Activated CD4-positive, alpha-beta T cell treated with anti-CD3 and anti-CD28 coated beads, Interleukin-2, Interleukin-6, amounts not matched to agents 100 ng/mL and 50 ng/mL, durations not matched to agents 16 hours and 8 hours (primary cell): ENCODE results near the gene RASA4.
"Not testable (repeated sequence)": the region's sequence is repeated elsewhere in the genome, so short reads cannot be mapped to it uniquely, and the experiment has no call there.

Source experiments
- DNase-seq: peaks from one replicate; pipeline ENCODE4 v3.0.0-alpha.2; 2020

The RASA4 gene

GRCh38 chr7:102604431-102605145 is 12.0 kb downstream of the RASA4 start:
- DNase-seq = not testable (repeated sequence)

- DNase-seq = not testable (repeated sequence)
These were observed 14.2 kb downstream of the RASA4 start for GRCh38 chr7:102602317-102602716.

GRCh38 chr7:102599699-102600098 is 16.9 kb downstream of the RASA4 start:
- not testable (repeated sequence) for DNase-seq

- not testable (repeated sequence) for DNase-seq
These were observed 20.5 kb downstream of the RASA4 start for GRCh38 chr7:102596036-102596435.

GRCh38 chr7:102593637-102594334 is 22.8 kb downstream of the RASA4 start:
- not testable (repeated sequence) for DNase-seq

GRCh38 chr7:102592477-102593019 is 24.0 kb downstream of the RASA4 start:
- peak; percentile 26 for DNase-seq

- DNase-seq = not testable (repeated sequence)
These were observed 26.7 kb downstream of the RASA4 start for GRCh38 chr7:102589857-102590256.

GRCh38 chr7:102583495-102583894 is 33.1 kb downstream of the RASA4 start:
- not testable (repeated sequence) for DNase-seq

- not testable (repeated sequence) for DNase-seq
These were observed 34.8 kb downstream of the RASA4 start for GRCh38 chr7:102581722-102582121.

- not testable (repeated sequence) for DNase-seq
These were observed 38.1 kb downstream of the RASA4 start for GRCh38 chr7:102578486-102578885.

GRCh38 chr7:102577315-102578240 is 39.0 kb downstream of the RASA4 start:
- not testable (repeated sequence) for DNase-seq

- DNase-seq = not testable (repeated sequence)
These were observed 40.2 kb downstream of the RASA4 start for GRCh38 chr7:102576363-102576762.

- DNase-seq = not testable (repeated sequence)
These were observed 41.9 kb downstream of the RASA4 start for GRCh38 chr7:102574607-102575006.

- DNase-seq = peak; percentile 100
These were observed 44.0 kb downstream of the RASA4 start, which contains the start of gene POLR2J3 for GRCh38 chr7:102572261-102573239. Gene POLR2J3 (minus strand): TSS chr7:102572583. CDS start chr7:102572521, 62 bp downstream.

GRCh38 chr7:102568620-102569019 is 47.9 kb downstream of the RASA4 start:
- not testable (repeated sequence) for DNase-seq

- not testable (repeated sequence) for DNase-seq
These were observed 65.6 kb downstream of the RASA4 start, which contains the start of gene SPDYE2 for GRCh38 chr7:102550808-102551422. Gene SPDYE2 (plus strand): TSS chr7:102551226. CDS start chr7:102553256, 2,030 bp downstream.

- DNase-seq = not testable (repeated sequence)
These were observed 70.2 kb downstream of the RASA4 start for GRCh38 chr7:102546353-102546752.

GRCh38 chr7:102545288-102545687 is 71.3 kb downstream of the RASA4 start:
- DNase-seq = not testable (repeated sequence)

GRCh38 chr7:102544372-102544771 is 72.2 kb downstream of the RASA4 start:
- not testable (repeated sequence) for DNase-seq

- DNase-seq = not testable (repeated sequence)
These were observed 73.0 kb downstream of the RASA4 start, which contains the start of gene UPK3BL2 for GRCh38 chr7:102543596-102543995. Gene UPK3BL2 (minus strand): TSS chr7:102543696. CDS start chr7:102543636, 60 bp downstream.
